GM19035 (cell line): ENCODE results near the gene KCNN3.
"Not testable (repeated sequence)": the region's sequence is repeated elsewhere in the genome, so short reads cannot be mapped to it uniquely, and the experiment has no call there.

Experiments
- ATAC-seq: cut with Tn5 transposase; IDR thresholded peaks from one replicate; pipeline ENCODE4 v1.9.1; 2021; ENCODE audit not compliant: unreplicated experiment

The KCNN3 gene

DNA sequence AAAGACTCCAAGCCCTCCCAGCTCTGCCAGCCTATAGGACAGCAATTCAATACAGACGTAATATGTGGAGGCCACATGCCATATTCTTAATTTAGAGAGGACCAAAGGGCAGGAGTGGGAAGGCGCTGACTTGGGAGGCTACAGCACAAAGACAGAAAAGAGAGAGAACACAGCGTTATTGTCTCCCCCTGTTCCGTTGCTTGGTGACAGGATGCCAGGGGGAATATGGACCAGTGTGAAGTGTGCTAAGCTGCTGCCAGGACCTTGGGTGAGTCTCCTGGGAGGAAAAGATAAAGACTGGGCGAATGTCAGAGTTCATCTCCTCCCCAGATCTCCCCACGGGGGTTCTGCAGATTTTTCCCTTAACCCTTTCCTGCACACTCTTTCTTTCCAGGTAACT is 160.0 kb downstream of the KCNN3 start:
- ATAC-seq = no peak

DNA sequence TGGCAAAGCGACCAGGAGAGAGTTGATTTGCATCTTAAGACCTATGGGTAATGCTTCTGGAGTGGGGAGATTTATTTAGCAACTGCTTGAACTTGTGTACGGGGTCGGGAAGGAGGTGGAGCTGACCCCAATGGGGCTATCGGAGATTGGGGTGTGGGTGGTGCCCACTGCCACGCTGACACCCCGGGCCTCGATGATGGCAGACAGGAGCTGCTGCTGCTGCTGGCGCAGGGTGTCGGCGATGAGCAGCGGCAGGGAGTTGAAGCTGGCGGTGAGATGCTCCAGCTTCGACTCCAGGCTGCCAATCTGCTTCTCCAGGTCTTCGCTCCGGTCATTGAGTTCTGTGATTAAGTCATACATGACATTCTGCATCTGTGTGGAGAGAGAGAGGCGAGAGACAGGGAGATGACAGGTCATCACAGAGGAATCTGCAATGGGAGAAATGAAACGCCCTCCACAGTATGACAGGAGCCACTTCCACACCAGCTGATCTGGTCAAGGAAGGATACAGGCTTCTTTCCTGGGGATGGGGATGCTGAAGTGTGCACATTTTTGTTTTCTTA is 162.1 kb downstream of the KCNN3 start:
- no peak for ATAC-seq

DNA sequence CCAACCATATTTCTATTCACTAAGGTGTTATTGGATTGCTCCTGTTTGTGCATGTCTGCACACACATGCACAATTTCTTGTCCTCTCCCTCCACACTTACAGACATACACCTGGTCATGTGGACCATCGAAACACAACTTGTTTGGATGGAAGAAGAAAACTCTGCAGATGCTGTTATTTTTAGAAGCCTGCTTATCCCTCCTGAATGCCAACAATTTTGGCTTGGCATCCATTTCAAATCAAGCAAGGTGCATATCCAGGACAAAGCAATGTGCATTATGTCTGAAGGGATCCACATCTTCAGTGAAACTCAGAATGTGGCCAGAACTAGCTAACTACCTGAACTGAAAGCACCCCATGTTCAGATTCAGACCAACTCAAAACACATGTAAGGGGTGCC is 163.2 kb downstream of the KCNN3 start:
- no peak for ATAC-seq

DNA sequence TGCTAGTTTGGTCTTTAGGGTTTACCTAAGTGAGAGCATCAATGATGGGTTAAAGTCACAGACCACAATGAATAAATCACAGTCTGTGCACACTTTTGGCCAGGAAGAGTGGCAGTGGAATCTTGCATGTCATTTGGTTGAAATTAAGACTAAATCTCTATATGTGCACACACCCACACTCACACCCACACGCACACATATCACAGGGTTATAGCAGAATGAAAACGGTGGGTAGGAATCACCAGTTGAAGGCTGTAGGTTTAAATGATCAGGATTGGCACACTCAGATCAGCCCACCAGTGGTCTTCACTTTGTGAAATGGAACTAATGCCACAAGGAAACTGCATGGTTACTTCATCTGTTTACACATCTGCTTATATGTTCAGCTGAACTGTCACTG is 164.5 kb downstream of the KCNN3 start:
- no peak for ATAC-seq

DNA sequence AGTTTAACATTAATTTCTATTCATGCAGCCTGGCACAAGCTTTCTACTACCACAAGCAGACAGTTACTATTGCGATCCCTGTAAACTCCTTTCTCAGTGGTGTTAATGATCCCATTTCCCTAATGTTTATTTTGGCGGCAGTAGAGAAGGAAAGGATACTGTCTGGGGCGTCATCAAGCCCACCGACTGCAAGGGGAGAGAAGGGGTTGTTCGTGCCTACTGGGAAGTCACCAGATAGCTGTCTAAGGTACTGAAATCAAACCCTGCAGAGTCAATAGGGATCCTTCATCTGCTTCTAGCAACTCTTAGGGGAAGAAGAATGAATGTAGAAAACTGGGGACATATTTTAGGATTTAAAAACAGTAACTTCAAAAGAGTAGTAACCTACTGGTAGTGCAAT is 166.9 kb downstream of the KCNN3 start:
- ATAC-seq = no peak

DNA sequence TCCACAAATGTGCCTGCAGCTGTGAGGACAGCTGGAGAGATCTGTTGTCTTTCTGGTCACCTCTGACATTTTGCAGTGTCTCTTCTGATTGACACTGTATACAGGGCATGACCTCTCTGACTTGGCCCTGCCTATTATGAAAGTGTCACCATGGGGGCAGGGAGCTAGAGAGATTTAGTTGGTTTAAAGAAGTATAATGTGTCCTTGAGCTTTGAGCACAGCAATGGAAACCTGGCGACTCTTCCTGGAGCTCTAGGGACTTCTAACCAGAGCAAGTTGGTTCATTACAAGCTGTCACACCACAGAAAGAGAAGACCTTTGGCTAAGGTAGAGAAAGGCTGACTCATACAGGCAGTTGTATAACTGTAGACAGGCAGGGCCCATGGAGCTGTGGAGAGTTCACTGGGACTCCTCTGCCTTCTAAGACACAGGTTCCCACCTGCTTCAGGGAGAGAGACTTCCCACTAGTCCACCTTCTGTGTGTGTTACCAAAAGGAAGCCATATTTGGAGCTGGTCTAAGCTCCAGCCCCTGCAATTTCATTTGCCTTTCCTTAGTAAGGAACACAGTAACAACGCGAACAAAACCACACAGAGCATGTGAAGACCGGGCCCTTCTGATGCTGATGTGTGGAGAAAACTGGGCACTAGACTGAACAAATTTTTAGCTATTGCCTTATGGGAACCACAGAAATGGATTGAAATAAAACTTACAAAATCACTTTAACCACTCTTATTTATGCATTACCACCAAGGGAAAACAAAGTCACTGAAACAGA is 171.6 kb downstream of the KCNN3 start:
- no peak for ATAC-seq

DNA sequence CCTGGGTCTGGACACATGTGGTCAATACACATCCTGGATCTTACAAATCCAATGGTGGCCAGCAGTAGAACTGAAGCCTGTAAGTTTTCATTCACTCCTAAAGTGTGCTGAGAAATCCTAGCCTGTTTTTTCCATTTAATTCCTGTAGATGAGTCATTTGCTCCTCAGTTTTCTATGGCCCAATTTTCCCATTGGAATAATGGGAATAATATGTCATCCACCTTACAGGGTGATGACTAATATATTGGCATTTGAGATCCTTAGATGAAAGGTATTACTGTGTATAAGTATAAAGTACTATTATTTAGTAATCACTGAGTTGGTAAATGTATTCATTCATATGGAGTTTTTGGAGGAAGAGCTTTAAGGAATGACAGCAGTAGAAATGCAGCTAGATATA is 172.4 kb downstream of the KCNN3 start:
- no peak for ATAC-seq

DNA sequence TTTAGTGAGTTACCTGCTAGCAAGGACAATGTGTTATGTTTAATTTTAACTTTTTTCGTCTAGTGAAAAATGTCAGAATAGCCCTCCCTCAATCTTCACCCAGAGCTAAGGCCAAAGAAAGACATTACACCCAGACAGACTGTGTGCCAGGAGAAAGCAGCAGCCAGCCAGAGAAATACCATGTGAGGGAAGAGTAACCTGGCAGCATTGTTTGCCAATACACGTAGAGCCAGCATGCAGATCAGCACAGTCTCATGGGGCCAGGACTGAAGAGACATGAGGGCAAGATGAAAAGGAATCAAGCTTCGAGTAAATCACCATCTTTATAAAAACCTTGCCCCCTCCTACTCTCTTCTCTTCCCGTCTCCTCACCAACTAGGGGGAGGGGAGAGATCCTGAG is 173.6 kb downstream of the KCNN3 start:
- ATAC-seq = no peak

DNA sequence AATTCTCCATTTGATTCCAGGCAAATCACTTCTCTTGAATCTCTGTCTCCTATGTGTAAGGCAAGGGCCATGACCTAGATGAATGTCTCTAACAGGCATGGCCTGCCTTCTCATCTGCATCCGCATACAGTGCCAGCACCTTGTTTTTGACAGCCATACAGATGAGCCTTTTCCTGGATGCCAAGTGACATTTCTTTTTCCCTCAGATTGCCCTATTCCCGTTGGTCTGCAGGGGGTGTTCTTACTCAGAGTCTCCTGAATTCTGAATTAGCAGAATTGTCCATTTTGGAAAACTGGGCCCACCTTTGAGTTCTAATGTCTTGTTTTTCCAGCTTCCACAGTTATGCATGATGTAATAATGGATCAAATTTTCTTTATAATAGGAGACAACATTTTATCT is 174.1 kb downstream of the KCNN3 start:
- ATAC-seq = no peak

DNA sequence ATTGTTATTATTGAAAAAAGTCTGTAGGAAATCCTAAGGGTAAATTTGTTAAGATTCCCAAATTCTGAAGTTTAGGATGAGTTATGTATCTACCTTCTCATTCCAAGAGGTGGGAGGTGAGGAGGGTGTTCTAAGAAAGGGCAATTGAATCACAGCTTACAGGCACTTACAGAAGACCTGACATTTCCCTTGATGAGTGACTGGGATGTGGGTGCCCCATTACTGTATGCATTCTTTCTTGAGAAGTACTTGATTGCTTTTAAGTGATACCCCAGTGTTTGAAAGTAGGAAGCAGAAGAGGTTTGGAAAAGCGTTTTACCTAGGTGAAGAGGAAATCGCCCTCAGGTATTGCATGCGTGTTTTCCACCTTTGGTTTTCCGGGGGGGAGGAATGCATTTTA is 175.1 kb downstream of the KCNN3 start:
- ATAC-seq = no peak

DNA sequence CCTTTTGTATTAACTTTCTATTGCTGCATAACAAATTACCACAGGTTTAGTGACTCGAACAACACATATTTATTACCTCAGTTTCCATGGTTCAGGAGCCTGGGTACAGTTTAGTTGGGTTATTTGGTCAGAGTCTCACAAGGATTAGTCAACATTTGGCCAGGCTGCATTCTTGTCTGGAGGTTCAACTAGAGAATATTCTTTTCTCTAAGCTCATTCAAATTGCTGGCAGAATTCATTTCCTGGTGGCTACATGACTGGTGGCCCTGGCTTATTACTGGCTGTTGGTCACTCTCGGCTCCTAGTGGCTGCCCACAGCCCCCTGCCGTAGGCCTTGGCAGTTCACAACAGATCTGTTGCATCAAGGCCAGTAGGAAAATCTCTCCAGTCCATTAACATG is 181.0 kb downstream of the KCNN3 start:
- ATAC-seq = no peak

DNA sequence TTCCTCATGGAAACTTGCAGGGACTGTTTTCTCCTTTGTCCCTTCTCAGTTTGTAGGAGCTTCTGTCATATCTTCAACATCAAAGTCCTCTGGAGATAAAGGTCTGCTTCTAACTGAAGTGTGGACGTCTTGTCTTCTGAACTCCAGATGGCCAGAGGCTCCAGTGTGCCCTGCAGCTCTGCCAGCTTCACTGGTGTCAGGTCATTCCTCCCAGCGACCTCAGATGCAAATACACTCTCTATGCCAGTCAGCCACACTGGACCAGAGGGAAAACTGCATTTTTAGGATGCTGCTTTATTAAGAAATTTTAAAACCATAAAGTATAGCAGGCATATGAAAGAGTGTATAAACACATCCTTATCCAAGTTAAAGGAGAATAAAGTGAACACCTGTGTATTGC is 183.6 kb downstream of the KCNN3 start:
- ATAC-seq = no peak

DNA sequence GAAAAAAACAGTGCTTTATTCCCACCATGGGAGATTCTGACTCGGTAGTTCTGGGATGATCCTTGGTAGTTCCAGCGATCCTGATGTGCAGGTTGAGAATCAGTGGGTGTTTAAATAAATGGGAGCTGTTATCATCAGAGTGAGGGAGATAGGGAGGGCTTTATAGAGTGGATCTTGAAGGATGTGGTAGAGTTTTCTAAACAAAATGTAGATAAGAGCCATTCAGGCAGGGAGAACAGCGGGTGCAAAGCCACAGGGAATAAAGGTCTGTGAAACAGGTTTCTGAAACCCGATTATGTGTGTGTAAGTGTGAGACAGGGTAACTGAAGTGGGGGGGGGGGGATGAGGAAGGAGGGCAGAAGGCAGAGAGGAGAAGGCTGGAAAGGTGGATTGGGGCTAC is 186.3 kb downstream of the KCNN3 start:
- ATAC-seq = no peak

DNA sequence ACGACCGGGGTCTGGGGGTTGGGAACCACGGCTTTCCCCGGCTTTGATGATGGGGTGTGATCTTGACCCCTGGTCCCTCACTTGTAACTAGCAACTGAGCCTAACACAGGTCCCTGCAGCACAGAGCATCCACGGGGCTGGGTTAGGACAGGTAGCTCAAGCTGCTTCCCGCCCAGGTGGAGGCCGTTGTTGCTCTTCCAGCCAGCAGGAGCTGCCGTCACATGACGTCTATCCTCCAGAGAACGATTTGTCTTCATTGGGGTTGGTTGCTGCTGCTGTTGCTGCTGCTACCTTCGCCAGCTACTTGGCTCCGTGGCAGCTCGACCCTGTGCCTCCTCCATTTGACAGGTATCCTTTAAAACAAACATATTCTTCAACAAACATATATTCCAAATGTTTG is 187.8 kb downstream of the KCNN3 start:
- no peak for ATAC-seq

DNA sequence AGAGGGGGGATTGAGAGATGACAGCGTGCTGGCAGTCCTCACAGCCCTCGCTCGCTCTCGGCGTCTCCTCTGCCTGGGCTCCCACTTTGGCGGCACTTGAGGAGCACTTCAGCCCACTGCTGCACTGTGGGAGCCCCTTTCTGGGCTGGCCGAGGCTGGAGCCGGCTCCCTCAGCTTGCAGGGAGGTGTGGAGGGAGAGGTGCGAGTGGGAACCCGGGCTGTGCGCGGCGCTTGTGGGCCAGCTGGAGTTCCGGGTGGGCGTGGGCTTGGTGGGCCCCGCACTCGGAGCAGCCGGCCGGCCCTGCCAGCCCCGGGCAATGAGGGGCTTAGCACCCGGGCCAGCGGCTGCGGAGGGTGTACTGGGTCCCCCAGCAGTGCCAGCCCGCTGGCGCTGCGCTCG is 192.2 kb downstream of the KCNN3 start:
- not testable (repeated sequence) for ATAC-seq

DNA sequence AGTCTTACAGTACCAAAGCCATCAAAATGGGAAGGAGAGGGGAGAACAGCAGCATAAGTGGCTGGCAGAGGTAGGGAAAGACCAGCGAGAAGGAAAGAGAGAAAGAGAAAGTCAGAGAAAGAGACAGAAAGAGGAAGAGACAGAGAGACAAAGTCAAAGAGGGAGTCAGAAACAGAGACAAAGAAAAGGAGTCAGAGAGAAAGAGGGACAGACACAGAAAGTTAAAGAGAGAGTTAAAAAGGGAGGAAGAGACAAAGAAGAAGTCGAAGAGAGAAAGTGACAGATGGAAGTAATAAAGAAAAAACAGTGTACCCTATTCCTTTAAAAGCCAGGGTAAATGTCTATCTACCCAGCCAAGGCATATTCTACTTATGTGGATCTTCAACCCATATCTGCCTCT is 193.2 kb downstream of the KCNN3 start:
- ATAC-seq = not testable (repeated sequence)

DNA sequence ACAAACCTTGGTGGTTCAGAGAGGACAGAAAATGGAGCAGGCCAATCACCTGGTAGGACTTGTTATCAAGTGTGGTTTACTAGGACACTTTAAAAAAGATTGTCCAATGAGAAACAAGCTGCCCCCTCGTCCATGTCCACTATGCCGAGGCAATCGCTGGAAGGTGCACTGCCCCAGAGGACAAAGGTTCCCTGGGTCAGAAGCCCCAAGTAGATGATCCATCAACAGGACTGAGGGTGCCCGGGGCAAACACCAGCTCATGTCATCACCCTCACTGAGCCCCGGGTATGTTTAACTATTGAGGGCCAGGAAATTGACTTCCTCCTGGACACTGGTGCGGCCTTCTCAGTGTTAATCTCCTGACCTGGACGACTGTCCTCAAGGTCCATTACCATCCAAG is 195.6 kb downstream of the KCNN3 start:
- ATAC-seq = not testable (repeated sequence)

DNA sequence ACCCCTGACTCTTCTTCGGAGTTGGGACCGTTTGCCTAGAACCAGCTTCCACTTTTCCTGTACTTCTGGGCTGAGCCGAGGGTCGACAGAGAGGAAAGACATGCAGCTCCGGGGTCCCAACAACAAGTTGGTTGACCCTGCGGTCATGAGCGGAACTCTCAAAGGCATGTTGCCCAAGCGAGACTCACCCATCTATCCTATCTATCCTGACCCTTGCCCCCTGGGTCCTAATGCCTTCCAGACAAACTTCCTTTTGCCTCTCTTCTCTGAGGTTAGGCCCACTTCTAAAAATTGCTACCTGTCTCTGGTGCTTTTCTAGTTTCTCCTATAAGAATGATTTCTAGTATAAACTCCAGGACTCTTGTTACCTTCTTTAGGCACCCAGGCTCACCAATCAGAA is 197.8 kb downstream of the KCNN3 start:
- not testable (repeated sequence) for ATAC-seq

DNA sequence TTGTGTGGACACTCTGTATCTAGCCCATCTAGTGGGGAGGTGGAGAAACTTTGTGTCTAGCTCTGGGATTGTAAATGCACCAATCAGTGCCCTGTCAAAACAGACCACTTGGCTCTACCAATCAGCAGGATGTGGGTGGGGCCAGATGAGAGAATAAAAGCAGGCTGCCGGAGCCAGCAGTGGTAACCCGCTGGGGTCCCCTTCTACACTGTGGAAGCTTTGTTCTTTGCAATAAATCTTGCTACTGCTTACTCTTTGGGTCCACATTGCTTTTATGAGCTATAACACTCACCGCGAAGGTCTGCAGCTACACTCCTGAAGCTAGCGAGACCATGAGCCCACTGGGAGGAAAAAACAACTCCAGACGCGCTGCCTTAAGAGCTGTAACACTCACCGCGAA is 198.7 kb downstream of the KCNN3 start:
- ATAC-seq = not testable (repeated sequence)

DNA sequence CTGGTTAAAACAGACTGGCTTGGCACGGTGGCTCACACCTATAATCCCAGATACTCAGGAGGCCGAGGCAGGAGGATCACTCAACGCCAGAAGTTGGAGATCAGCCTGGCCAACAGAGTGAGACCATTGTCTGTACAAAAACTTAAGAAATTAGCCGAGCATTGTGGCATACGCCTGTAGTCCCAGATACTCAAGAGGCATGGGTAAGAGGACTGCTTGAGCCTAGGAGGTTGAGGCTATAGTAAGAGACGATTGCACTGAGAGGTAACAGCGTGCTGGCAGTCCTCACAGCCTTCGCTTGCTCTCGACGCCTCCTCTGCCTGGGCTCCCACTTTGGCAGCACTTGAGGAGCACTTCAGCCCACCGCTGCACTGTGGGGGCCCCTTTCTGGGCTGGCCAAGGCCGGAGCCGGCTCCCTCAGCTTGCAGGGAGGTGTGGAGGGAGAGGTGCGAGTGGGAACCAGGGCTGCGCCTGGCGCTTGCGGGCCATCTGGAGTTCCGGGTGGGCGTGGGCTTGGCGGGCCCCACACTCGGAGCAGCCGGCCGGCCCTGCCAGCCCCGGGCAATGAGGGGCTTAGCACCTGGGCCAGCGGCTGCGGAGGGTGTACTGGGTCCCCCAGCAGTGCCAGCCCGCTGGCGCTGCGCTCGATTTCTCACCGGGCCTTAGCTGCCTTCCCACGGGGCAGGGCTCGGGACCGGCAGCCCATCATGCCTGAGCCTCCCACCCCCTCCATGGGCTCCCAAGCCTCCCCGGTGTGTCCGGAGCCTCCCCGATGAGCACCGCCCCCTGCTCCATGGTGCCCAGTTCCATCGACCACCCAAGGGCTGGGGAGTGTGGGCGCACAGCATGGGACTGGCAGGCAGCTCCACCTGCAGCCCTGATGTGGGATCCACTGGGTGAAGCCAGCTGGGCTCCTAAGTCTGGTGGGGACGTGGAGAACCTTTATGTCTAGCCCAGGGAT is 199.5 kb downstream of the KCNN3 start:
- ATAC-seq = not testable (repeated sequence)

DNA sequence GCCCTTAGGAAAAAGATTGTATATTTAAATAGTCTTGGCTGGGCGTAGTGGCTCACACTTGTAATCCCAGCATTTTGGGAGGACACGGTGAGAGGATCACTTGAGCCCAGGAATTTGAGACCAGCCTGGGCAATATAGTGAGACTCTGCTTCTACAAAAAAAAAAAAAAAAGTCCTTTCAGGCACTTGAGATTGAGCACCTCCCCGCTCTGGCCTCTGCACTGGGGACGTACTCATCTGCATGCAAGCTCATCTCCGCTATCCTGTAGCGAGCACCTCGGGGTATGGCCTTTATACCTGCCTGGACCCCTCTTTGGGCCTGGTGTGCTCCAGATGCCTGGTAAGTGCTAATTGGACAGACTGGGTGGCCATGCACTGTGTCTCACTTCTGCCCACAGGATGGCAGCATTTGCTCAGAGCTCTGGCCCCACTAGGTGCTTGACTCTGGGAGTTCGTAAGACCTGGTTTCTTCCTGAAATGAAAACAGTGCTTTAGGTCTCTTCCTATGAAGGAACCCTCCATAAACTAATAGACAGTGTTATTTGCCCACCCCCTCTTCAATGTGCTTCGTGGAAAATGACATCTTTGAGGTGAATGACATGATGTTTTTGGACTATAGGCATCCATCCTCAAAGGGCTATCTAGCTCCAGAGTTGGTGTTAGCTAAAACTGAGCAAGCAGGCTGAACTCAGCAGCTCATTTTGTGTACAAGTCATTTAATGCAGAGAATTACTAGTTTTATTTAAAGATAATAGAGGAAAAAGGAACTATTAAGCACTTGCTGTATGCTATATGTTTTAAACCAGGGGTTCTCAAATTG is 200.4 kb downstream of the KCNN3 start:
- ATAC-seq = no peak
